ENCODE data around the gene TNFRSF14.

GRCh38 chr1:2594641-2595131 is 38.5 kb downstream of the TNFRSF14 start:
- TF ChIP-seq CTCF (IDR thresholded peaks at IDR 0.05) (no peak), POLR2A (IDR thresholded peaks at IDR 0.05) (no peak)

All from lower leg skin (tissue), 3 donors.